HG02885 (cell line): ENCODE results near the gene PIN1.
"Not testable (repeated sequence)": the region's sequence is repeated elsewhere in the genome, so short reads cannot be mapped to it uniquely, and the experiment has no call there.

ENCODE experiments used
- ATAC-seq: cut with Tn5 transposase; IDR thresholded peaks from one replicate; pipeline ENCODE4 v1.9.1; 2021; ENCODE audit warnings: mild to moderate bottlenecking; ENCODE audit not compliant: unreplicated experiment, poor library complexity

Gene PIN1

GRCh38 chr19:9834726-9835506 is at the start of gene PIN1:
TSS of gene PIN1 (plus strand) at chr19:9835318. CDS start at chr19:9835345, 27 bp downstream.
- ATAC-seq: peak; percentile 97

DNA sequence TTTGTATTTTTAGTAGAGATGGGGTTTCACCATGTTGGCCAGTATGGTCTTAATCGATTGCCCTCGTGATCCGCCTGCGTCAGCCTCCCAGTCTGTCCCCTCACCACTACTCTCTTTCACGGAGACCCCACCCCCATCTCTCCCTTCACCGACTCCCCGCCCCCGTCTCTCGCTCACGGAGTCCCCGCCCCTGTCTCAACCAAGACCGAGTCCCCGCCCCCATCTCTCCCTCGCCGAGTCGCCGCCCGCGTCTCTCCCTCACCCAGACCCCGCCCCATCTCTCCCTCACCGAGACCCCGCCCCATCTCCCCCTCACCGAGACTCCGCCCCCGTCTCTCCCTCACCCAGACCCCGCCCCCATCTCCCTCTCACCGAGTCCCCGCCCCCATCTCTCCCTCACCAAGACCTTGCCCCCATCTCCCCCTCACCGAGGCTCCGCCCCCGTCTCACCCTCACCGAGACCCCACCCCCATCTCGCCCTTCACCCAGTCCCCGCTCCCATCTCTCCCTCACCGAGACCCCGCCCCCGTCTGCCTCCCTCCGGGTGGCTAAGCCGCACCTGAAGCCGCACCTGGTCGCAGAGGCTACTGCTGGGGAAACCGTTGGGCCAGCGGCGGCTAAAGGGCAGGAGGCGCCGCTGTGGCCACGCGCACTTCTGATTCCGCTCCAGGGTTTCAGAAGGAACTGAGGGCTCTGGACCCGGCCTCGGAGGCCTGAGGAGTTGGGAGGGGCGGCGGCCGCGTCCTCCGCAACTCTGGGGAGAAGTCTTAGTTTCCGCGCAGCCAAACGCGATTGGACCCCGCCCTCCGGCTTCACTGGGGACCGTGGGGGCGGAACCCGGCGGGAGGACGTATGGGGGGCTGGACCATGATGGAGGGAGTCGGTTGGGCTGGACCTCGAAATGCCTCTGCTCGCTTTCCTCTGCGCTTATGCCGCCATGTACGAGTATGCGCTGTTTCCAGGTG is 49.5 kb upstream of the PIN1 start:
- peak; percentile 79 for ATAC-seq

DNA sequence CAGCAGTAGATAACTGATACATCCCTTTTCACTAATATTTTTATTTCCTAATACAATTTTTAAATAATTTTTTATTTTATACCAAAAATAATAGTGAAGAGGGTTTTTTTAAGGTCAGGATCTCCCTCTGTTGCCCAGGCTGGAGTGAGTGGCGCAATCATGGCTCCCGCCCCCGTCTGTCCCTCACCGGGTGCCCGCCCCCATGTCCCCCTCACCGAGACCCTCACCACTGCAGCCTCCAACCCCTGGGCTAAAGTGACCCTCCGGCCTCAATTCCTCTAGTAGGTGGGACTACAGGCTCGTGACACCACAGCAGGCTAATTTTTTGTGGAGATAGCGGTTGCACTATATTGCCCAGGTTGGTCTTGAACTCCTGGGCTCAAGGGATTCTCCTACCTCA is 48.8 kb upstream of the PIN1 start:
- no peak for ATAC-seq

DNA sequence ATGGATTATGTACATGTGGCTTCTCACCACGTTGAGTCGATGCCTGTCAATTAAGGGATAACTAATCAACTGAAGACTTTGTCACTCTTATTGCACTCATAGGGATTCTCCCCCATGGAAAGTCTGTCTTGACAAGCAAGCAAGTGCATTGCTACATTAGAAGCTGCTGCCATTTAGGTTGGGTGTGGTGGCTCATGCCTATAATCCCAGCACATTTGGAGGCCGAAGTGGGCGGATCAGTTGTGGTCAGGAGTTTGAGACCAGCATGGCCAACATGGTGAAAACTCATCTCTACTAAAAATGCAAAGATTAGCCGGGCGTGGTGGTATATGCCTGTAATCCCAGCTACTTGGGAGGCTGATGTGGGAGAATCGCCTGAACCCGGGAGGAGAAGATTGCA is 48.3 kb upstream of the PIN1 start:
- ATAC-seq: no peak

GRCh38 chr19:9788604-9789003 is 46.5 kb upstream of the PIN1 start:
- not testable (repeated sequence) for ATAC-seq

DNA sequence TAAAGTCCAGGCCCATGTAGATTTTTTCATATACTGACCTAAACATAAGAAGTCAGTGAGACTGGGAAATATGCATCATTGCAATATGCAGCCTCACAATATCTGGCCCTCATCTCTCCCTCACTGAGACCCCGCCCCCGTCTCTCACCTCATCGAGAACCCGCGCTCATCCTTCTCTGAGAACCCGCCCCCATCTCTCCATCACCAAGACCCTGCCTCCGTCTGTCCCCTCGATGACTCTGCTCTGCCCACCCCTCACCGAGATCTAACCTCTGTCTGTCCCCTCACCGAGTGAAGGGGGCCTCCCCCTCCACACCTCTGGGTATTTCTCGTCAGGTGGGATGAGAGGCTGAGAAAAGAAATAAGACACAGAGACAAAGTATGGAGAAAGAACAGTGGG is 46.1 kb upstream of the PIN1 start:
- no peak for ATAC-seq

- ATAC-seq: not testable (repeated sequence)
Observed at GRCh38 chr19:9789579-9789978, 45.5 kb upstream of the PIN1 start.

DNA sequence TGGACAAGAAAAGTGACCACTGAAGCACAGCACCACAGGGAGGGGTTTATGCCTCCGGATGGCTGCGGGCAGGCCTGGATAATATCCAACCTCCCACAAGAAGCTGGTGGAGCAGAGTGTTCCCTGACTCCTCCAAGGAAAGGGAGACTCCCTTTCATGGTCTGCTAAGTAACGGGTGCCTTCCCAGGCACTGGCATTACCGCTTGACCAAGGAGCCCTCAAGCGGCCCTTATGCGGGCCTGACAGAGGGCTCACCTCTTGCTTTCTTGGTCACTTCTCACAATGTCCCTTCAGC is 44.1 kb upstream of the PIN1 start:
- not testable (repeated sequence) for ATAC-seq

- peak; percentile 49 for ATAC-seq
Observed at GRCh38 chr19:9791552-9792205, 43.4 kb upstream of the PIN1 start.

DNA sequence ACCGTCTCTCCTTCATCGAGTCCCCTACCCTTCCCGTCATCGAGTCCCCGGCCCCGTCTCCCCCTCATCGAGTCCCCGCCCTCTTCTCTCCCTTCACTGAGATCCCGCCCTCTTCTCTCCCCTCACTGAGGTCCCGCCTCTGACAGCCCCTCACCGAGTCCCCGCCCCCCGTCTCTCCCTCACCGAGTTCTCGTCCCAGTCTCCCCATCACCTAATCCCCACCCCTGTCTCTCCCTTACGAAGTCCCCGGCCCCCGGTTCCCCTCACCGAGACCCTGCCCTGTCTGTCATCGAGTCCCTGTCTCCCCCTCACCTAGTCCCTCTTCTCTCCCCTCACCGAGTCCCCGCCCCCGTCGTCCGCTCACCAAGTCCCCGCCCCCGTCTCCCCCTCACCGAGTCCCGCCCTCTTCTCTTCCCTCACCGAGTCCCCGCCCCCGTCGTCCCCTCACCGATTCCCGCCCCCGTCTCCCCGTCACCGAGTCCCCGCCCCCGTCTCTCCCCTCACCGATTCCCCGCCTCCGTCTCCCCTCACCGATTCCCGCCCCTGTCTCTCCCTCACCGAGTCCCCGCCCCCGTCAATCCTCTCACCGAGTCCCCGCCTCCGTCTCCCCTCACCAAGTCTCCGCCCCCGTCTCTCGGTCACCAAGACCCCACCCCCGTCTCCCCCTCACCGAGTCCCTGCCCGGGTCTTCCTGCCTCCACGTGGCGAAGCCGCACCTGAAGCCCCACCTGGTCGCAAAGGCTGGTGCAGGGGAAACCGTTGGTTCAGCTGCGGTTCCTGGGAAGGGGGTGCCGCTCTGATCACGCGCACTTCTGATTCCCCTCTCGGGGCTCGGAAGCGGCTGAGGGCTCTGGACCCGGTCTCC is 42.7 kb upstream of the PIN1 start:
- ATAC-seq: peak; percentile 54

- peak; percentile 8 for ATAC-seq
Observed at GRCh38 chr19:9793071-9793591, 42.0 kb upstream of the PIN1 start.

DNA sequence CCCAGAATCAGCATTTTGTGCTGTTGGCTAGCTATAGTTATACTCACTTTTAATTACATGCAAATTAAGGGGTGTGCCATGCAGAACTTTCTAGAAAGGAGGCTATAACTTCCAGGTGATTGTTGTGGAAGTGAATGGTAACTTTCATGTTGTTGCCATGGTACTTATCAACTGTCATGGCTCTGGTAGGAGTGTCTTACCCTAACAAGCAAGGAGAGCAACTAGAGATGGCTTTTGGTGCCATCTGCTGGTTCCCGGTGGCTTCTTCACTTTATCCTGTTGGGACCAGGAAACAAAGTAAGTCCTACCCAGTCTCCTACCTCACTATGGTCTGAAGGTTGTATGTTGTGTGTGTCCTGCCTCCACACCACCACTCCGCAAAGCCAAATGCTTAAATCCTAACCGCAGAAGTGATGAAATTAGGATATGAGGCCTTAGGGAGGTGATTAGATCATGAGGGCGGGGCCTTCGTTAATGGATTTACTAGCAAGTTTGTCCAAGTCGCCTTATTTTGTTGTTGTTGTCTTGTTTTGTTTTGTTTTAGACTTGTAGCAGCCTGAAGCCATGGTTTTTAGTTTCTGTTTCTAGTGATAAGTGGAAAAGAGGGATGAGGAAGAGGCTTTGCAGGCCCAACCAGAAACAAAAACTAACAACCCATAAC is 38.9 kb upstream of the PIN1 start:
- ATAC-seq: no peak

GRCh38 chr19:9797871-9798270 is 37.2 kb upstream of the PIN1 start:
- ATAC-seq: no peak

DNA sequence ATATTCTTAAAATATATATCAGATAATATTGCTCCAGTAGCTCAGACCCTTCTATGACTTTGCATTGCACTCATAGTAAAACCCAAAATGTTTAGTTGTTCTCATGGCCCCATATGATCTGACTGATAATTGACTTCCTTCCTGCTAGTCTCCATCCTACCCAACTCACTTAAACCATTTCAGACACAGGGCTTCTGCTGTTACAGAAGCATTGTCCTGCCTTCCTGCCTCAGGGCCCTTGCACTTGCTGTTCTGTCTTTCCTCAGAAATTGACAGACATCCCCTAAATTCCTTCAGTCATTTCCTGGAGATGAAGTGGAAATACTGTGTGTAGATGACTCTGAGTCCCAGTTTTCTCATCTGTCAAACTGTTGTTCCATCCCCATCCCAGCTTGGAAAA is 36.0 kb upstream of the PIN1 start:
- no peak for ATAC-seq

DNA sequence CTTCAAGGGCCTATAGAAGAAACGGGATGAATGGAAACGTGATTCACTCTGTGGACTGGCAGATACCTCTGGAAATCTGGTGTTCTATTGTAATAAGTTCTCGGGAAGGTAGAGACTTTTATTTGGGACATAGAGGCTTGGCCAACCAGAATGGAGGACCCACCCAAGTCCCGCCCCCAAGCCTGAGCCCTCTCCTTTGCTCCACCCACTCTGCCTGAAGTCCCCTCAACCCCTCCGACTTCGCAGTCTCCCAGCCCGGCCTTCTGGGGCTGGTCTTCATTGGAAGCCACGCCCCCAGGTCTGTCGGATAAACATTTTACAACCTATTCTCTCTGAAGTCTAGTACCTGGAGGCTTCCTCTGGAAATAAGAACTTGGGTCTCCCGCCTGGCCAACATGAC is 33.1 kb upstream of the PIN1 start:
- no peak for ATAC-seq

- no peak for ATAC-seq
Observed at GRCh38 chr19:9806803-9807202, 28.3 kb upstream of the PIN1 start.

DNA sequence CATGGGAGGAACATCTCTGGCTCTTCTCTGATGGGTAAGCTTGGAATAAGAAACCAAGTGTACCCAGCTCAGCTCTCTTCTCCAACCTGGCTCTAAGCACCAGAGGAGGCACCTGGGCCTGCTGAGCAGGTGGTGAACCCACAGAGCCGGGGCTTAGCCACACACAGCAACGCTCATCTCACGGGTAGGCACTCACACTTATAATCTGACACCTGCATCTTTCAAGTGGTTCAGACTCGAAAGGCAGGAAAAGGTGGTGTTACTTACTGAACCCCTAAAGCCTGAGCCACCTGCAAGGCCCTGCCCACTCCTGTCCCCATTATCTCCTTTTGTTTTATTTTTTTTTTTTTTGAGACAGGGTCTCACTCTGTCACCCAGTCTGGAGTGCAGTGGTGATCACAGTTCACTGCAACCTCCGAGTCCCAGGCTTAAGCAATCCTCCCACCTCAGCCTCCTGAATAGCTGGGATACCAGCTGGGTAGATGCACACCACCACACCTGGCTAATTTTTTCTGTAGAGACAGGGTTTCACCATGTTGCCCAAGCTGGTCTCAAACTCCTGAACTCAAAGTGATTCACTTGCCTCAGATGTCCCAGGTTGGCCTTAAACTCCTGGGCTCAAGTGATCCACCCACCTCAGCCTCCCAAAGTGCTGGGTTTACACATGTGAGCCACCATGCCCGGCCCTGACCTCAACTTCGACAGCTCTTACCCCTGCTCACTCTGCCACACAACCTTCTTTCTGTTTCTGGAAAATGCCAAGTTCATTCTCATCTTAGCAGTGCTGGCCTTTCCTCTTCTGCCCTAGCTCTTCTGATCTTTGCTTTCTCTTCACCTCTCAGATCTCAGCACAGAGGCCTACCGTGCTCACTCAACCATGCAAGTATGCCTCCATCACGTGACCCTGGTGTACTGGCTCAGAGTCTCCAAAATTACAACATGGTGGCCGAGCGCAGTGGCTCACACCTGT is 26.0 kb upstream of the PIN1 start:
- no peak for ATAC-seq

DNA sequence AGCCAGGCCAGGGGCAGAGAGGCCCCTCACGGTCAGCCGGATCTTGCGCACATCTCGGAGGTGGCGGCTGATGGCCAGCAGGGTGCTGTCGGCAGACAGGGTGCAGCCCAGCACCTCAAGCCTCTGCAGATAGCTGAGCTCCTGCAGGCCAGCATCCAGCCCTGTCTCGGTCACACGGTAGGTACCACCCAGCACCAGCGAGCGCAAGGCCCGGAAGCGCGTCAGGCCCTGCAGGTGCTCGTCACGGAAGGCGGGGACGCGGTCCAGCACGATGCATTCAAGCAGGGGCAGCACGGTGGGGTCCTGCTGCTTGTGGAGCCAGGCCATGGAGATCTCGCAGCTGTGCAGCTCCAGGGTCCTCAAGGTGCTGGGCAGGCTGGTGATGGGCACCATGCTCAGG is 24.0 kb upstream of the PIN1 start:
- no peak for ATAC-seq
